GM12801 (cell line): ENCODE data around the gene KATNB1.

Source experiments
- CTCF ChIP-seq: IDR thresholded peaks from one replicate; pipeline ENCODE4 v1.5.1; 2011; ENCODE audit warnings: control low read depth; ENCODE audit not compliant: insufficient read length; ENCODE audit errors: extremely low read depth

Gene KATNB1

GRCh38 chr16:57749856-57750452 lies 14.4 kb downstream of the KATNB1 start:
- no peak for TF ChIP-seq CTCF

DNA sequence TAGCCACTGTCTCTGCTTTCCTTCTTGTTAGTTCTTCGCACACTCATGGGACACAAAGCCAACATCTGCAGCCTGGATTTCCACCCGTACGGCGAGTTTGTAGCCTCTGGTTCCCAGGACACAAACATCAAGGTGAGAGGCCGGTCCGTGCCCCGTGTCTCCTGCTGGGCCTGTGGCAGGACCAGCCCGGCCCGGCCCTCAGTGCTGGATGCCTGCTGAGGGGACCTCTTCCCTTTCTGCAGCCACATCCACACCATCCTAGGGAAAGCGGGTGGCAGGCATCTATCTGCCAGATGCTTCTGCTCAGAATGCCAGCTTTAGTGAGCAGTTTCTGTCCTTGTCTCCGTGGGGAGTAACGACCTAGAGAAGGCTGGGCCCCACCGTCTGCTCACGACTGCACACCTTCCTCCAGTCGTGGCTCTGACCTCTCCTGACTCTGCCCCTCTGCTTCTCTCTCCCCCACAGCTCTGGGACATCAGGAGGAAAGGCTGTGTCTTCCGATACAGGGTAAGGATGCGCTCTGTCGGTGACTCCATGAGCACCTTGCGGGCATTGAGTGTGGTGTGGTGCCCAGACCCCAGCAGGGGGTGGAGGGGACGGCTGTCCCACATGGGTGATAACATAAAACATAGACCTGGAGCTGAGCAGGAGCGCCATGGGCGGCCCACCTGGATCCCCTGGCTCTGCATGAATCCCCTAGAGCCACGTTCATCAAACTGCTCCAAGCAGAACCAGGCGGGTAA lies 15.4 kb downstream of the KATNB1 start:
- TF ChIP-seq CTCF: no peak

DNA sequence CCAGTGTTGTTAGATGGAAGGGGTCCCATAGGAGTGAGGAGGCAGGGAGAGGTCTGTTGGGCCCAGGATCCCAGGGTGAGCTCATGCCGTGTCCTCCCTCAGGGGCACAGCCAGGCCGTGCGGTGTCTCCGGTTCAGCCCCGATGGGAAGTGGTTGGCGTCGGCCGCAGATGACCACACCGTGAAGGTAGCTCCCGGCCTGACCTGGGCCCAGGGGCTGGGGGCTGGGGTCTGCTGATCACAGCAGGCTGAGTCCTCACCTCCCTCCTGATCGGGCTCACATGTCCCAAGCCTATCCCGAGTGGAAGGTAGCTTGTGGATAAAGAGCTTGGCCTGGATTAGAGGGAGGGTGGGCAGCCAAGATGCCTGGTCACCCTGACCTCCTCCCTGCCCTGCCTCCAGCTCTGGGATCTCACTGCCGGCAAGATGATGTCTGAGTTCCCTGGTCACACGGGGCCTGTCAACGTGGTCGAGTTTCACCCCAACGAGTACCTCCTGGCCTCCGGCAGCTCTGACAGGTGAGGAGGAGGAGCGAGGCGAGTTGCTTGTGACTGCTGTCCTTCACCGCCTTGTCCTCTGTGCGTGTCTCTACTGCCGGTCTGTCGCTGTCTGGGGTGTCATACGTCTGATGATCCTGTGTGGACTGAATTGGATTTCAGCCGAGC lies 16.1 kb downstream of the KATNB1 start:
- no peak for TF ChIP-seq CTCF

DNA sequence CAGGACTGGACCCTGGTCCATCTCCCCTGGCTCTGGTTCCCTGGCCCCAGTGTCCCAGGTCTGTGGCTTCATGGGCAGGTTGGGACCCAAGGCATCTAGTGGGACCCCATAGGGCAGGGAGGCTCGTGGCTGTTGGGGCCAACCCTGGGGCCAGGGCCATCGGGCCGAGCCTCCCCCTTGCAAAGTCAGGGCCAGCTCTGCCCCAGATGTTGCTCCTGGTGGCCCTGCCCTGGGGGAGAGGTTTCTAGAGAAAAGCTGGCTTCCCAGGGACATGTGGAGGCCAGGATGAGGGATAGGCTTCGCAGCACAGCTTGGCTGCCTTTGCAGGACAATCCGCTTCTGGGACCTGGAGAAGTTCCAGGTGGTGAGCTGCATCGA lies 16.6 kb downstream of the KATNB1 start:
- no peak for TF ChIP-seq CTCF

DNA sequence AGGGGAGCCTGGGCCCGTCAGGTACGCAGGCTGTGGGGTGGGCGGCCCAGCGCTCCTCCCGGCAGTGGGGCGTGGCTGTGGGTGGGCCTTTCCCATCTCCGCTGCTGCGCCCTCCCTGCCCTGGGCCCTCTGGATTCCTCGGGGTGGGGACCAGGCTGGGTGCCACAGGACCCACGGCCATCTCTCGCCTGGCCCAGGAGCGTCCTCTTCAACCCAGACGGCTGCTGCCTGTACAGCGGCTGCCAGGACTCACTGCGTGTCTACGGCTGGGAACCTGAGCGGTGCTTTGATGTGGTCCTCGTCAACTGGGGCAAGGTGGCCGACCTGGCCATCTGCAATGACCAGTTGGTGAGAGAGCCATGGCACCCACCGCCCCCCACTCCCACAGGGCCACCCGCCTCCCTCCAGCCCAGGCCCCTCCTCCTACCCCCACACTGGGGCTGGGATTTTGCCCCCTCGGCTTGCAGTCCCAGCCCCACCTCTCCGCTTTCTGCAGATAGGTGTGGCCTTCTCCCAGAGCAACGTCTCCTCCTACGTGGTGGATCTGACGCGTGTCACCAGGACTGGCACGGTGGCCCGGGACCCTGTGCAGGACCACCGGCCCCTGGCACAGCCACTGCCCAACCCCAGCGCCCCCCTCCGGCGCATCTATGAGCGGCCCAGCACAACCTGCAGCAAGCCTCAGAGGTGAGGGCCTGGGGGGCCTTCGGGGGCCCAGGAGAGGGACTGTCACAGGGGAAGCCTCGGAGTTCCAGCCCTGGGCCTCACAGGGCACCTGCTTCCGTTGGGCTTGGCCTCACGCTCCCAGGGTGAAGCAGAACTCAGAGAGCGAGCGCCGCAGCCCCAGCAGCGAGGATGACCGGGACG lies 17.2 kb downstream of the KATNB1 start:
- no peak for TF ChIP-seq CTCF

- TF ChIP-seq CTCF: no peak
Measured at GRCh38 chr16:57753448-57754353, 18.1 kb downstream of the KATNB1 start.
